OCI-M2 (cell line): ENCODE measurements around the gene ASB2.

Source experiments
- DNase-seq: peaks from one replicate; lab custom pipeline; 2025; ENCODE audit not compliant: unreplicated experiment; lab: John Stamatoyannopoulos, UW

ASB2 gene

GRCh38 chr14:93980456-93981201 is 4.3 kb upstream of the ASB2 start:
- no peak for DNase-seq

- DNase-seq, result no peak
Observed at GRCh38 chr14:93978735-93979134, 2.4 kb upstream of the ASB2 start.

- DNase-seq, result no peak
Observed at GRCh38 chr14:93977790-93978581, 1.6 kb upstream of the ASB2 start.

GRCh38 chr14:93977171-93977570 is 801 bp upstream of the ASB2 start:
- no peak for DNase-seq

GRCh38 chr14:93975791-93976476 is 436 bp downstream of the ASB2 start:
- no peak for DNase-seq

GRCh38 chr14:93974833-93975232 is 1.5 kb downstream of the ASB2 start:
- DNase-seq, result no peak

- no peak for DNase-seq
Observed at GRCh38 chr14:93974299-93974698, 2.1 kb downstream of the ASB2 start.

- no peak for DNase-seq
Observed at GRCh38 chr14:93973607-93974006, 2.8 kb downstream of the ASB2 start.

- no peak for DNase-seq
Observed at GRCh38 chr14:93972618-93973205, 3.7 kb downstream of the ASB2 start.

GRCh38 chr14:93971635-93972027 is 4.7 kb downstream of the ASB2 start:
- no peak for DNase-seq

GRCh38 chr14:93970965-93971634 is 5.3 kb downstream of the ASB2 start:
- no peak for DNase-seq

- no peak for DNase-seq
Observed at GRCh38 chr14:93970585-93970964, 5.8 kb downstream of the ASB2 start.

GRCh38 chr14:93969082-93969828 is 7.1 kb downstream of the ASB2 start:
- DNase-seq, result no peak

GRCh38 chr14:93967637-93968250 is 8.6 kb downstream of the ASB2 start:
- DNase-seq, result no peak

GRCh38 chr14:93965946-93966474 is 10.4 kb downstream of the ASB2 start:
- no peak for DNase-seq

GRCh38 chr14:93965287-93965821 is 11.0 kb downstream of the ASB2 start:
- no peak for DNase-seq

- no peak for DNase-seq
Observed at GRCh38 chr14:93964820-93965286, 11.5 kb downstream of the ASB2 start.

- no peak for DNase-seq
Observed at GRCh38 chr14:93964281-93964680, 12.1 kb downstream of the ASB2 start.

- no peak for DNase-seq
Observed at GRCh38 chr14:93963692-93964091, 12.7 kb downstream of the ASB2 start.
